GM18858 (cell line): ENCODE measurements around the gene SDHB.

Experiments used
- ATAC-seq: cut with Tn5 transposase; IDR thresholded peaks from one replicate; pipeline ENCODE4 v1.9.1; 2021; ENCODE audit not compliant: unreplicated experiment

The SDHB gene

DNA sequence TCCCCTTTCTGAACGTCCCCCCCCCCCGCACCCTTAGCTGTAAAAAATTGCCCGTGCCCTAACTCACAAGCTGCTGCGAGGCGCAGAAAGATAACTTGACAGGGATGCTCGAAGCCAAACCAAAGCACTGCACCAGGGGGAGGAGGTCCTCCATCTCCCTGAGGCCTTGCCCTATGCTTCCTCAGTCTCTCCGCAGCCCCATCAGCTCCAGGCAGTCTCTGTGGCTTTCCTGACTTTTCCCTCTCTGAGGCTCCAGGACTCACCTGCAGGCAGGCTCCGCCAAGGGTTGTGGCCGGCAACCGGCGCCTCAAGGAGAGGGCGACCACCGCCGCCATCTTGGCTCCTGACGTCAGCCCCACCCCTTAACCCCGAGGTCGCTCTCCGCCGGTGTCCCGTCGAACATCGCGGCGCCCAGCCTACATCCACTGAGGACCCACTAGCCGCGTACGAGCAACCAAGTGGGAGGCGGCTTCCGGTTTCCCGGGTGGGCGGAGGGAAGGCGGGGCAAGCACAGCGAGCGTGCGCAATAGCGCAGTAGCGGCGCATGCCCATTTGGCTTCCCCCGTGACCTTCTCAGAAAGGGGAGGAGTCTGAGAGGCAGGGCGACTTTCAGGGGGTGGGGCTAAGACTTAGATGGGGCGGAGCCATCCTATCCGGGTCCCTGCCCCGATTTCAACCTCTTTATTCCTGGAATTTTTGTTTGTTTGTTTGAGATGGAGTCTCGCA is at the start of gene SDHB:
TSS of gene SDHB (minus strand) at position 348 of the 726 bp plus-strand sequence. CDS start at position 335, 13 bp downstream.
- peak; percentile 92 for ATAC-seq

DNA sequence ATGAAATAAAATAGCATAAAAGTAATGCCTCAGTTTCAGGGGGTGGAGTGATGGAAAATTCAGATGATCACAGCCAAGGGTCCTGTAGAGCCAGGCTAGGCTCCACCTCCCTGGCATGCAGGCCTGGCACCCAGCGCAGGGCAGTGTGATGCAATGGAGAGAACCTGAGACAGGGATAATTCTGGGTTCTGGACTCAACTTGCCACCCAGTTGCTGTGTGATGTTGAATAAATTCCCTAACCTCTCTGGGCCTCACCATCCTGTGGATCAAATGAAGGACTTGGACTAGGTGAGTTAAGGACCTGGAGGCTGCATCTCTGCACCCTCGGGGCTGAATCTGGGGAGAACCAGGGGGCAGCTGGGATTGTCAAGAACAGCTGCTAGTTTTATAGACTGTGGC is 48.4 kb upstream of the SDHB start:
- ATAC-seq, result no peak

DNA sequence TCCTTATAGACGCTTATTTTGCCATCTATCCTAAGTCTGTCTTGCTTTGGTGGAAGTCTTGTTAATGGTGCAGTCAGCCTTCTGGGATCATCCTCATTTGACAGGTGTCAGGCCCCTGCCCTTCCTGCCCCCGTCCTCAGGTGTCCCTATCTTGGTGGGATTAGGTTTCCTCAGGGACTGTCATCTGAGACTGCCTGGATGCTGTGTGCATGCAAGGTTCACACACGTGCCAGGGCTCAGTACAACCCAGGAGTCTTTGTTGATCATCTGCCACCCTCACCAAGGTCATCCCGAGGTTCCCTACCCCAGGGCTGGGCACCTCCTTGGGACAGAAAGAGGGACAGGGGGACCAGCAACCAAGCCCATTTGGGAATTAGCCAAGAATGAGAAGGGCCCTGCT is 47.4 kb upstream of the SDHB start:
- ATAC-seq, result no peak

DNA sequence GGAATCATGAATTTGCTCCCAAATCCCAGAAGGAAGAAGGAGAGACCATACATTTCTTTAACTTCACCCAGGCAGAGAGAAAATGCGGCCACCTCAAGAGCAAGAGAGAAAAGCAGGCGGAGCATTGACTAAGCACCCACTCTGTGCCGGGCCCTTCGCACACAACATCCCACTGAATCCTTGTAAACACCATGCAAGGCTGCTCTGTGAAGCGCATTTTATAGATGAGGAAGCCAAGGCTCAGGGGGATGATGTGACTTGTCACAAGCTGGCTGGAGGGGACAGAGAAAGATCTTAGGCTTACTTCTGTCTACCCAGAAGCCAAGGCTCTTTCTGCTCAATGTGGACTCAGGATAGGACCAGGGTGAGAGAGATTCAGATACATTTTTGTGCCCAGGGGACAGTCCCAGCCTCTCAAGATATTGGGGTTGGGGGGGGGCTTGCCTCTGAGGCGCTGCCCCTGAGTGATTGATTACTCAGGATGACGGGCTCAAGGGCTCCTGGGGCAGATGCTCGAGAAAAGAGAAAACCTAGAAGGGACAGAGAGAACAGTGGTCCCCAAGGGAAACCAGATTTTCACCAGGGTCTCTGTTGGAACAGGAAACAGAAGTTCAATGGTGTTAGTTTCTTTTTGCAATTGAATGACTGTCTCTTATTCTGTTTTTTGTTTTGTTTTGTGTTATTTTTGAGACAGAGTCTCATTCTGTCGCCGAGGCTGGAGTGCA is 45.9 kb upstream of the SDHB start:
- no peak for ATAC-seq

DNA sequence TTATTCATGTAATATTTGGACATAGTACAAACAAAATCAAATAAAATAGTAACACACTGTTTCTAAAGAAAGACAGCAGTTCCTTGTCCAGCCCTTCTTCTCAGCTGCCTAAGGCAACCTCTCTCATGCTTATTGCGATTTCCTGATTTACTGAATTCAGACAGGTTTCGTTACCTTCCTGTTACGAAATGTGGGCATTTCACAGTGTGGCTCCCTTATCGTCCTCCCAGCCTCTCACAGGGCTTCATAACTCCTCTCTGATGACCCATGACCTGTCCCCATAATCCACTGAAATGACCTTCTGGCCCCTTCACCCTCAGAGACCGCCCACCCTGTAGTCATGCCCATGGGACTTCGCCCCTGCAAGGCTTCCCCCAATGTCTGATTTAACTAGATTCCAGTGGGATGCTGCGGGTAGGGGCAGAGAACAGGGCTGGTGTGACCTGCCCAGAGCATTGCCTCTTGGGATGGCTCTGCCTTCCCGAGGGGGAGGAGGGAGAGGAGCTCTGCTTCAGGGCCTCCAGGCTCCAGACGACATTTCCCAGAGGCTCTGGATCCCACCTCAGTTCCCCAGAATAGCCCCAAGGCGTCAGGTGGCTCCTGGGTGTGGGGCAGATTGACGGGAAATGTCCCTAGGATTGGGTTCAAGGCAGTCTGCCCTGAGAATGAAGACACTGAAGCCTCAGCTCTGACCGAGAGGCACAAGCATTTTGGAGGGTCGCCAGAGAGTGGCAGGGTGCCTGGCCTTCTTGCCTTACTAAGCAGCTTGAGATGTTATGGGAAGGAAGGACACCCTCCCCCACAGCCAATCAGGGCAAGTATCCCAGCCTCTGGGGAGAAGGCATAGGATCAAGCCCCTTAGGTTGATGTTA is 44.9 kb upstream of the SDHB start:
- no peak for ATAC-seq

DNA sequence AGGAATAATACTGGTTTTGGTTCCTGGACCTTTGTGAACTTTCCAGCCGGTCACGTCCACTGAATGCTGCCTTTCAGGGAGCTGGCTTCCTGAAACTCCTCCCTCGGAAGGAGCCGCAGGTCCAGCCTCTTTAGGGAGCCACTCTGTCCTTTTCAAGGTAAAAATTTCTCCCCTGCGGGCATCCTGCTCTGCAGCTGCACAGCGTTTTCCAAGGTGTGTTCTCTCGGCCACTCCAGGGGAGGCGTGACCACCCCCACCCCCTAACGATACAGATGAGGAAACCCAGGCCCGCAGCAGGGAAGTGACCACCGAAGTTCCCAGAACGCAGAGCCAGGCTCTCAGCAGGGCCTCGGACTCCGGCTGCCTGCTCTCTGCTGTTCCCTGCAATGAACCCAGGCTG is 44.0 kb upstream of the SDHB start:
- ATAC-seq, result no peak

DNA sequence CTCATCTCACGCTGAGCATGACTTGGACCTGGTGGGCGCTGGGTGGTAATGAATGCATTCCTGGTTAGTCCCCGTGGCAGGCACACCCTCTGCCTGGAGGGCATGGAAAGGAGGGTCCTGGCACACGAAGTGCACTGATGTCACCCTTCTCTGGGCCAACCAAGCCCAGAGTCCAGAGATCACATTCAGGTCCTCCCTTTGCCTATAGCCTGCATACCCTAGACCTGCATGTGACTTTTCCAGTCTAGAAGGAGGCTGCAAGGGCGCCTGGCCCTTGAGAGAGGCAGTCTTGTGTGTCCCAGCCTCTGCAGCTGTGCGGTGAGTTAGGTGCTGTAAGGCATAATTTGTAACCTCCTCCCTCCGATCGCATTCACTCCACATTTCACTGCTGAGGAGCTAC is 43.3 kb upstream of the SDHB start:
- no peak for ATAC-seq

DNA sequence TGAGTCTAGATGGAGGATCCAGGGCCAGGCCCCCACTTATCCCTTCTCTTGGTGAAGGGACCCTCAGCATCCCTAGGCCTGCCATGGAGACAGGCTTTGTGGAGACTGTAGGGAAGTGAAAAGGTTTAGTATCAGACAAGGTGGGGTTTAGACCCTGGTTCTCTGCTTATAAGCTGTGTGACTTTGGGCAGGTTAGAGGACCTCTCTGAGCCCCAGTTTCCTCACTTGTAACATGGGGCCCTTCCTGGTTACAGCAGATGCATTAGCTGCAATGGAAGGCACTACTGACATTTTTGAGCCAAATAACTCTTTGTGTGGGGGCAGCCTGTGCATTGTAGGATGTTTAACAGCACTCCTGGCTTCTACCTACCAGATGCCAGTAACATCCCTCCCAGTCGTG is 42.8 kb upstream of the SDHB start:
- no peak for ATAC-seq

DNA sequence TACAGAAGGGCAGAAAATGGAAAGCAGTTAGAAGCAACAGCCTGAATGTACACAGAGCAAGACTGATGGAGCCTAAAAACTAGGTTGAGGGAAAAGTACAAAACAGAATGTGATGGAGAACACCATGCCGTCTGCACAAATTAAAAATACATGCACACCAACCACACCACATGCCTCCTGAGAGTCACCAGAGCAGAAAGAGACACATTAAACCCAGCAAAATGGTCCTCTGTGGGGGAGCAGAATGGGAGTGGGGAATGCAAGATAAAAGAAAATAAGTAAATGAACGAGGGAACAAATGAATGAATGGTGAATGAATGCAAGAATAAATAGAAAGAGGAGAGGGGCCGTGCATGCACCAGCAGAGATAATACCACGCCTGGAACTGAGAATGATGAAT is 41.3 kb upstream of the SDHB start:
- no peak for ATAC-seq

DNA sequence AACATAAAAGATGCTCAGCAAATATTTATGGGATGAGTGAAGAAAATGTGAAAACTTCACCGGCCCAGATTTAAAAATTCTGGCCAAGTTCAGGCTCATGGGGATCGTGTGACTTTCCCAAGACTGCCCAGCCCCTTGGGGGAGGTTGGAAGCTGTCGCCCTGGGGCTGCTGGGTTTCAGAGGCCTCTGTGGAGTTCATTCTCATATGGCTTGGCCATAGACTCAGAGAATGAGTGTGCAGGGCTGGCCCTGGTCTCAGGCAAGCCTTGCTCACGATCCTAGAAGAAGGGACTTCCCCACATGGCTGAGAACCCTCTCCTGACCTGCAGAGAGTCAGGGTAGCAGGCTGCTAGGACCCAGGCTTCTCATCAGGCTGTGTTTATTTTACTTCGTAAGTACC is 40.8 kb upstream of the SDHB start:
- ATAC-seq, result no peak

DNA sequence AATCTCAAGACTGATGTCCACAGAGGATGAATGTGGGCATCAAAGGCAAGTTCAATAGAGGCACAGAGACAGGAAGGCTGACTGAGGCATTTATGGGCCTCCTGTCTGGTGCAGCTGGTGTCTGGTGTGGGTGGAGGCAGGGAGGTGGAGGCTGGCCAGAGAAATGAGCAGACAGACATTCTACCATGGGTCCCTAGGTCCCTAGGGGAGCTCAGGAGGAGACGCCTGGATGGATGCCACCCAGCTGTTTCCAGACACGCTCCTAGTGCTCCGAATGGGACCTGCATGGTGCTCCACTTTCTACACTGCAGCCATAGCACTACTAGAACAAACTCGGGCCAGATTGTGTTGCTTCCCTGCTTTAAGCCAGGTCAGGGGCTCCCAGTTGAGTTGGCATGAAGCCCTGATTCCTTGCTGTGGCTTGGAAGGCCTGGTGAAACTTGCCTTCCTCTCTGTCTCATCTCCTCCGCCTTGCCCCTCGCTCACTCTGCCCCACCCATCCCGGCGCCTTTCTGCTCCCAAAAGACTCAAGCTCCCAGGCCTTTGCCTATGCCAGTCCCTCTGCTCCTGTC is 40.1 kb upstream of the SDHB start:
- ATAC-seq, result no peak

DNA sequence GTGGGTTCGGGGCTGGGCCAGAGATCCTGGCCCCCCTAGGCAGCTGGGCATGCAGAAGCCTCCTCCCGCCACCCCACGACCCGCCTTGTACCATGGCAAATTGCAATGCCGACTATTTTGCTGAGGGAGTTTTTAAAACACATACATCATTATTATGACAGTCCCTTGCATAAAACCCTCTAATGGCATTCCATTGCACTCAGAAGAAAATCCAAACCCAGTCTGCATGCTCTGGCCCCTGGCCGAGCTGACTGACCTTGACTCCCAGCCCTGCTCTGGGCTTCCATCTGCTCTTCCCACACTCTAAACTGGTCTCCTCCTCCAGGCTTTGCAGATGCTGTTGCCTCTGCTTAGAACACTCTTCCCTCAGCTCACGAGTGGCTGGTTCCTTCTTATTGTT is 37.4 kb upstream of the SDHB start:
- ATAC-seq, result no peak

DNA sequence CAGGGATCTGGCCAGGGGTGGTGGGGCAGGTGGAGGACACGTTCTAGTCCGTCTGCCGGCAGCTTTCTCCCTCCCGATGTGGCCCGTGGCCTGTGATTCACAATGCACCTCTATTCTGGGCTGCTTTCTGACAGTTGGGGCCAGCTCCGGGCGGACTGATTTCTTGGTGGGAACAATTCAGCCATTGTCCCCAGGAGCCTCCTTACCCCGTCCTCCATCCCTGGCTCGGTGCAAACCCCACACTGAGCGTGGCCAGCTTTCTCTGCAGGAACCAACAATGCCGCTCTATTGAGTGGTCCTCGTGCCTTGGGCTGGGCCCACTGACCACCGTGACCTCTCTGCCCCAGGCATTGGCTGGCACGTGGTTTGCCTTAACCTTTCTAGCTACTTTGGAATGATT is 35.7 kb upstream of the SDHB start:
- no peak for ATAC-seq

DNA sequence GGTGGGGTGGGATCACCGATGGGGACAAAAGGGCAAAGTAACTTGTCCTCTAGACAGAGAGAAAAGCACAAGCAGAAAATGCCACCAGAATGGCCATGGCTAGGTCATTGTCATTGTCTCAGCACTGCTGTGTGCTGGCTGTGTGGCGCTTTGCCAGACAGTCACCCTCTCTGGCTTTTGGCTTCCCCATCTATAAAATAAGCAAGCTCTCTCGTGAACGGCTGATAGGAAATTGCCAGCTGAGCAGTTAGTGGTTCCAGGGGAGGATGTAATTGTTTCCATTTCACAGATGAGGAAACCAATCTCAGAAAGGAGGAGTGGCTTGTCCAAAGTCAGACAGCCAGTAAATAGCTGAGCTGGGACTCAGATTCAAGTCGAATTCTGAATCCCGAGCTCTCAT is 32.9 kb upstream of the SDHB start:
- no peak for ATAC-seq

DNA sequence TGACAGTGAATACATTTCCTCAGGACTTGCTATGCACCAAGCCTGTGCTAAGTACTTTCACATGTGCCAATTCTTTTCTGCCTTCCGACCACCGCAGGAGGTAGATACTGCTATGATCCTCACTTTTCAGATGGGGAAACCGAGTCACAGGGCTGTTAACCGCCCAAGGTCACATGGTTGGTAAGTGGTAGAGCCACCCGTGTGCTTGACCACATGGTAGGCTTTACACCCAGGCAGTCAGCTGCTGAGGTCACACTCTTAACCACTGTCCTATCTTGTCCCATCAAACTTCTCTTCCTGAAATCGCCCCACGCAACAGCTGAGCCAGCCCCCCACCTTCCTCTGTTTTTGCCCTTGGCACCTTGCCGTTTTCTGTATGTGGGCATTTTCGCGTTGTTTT is 31.0 kb upstream of the SDHB start:
- no peak for ATAC-seq

DNA sequence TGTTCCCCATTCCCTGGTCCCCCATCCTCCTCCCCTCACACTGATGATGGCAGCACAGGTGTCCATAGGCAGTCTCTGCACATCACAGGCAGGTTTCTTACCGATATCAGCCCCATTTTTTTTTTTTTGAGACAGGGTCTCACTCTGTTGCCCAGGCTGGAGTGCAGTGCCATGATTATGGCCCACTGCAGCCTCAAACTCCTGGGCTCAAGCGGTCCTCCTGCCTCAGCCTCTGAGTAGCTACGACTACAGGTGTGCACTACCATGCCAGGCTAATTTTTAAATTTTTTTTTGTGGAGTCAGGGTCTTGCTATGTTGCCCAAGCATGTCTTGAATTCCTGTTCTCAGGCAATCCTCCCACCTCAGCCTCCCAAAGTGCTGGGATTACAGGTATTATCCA is 28.9 kb upstream of the SDHB start:
- no peak for ATAC-seq

DNA sequence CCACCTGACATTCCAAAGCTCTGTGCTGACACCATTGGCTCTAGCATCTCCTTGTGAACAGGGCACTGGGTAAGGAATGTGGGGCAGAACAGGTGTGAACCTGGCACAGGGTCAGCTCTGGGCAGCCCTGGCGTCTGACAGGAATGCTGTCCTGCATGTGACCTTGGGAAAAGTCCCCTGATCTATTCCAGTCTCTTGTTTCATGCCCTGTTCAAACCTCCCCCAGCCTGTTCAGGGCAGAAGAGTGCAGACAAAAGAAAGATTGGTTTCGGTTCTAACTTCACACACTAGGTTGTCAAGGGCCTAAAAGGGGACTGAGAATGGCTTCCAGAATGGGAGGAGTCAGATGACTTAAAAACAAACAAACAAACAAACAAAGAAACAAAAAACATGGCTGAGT is 27.6 kb upstream of the SDHB start:
- no peak for ATAC-seq

DNA sequence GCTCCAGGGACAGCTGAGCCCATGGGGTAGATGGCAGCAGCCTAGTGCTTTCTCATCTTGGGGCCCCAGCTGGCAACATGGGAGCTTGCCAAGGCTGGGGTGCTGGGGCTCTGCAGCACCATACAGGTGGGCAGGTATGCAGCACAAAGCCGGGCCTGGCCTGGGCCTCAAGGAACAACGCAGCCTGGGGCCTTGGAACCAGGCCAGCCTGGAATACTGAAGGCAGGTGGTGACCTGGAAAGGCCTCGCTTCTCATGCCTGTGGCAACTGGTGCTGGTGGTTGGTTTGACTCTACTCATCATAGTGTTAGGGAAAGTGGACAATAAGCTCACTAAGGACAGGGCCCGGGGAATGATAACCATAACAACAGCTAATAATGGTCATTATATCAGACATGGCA is 27.0 kb upstream of the SDHB start:
- ATAC-seq, result no peak

DNA sequence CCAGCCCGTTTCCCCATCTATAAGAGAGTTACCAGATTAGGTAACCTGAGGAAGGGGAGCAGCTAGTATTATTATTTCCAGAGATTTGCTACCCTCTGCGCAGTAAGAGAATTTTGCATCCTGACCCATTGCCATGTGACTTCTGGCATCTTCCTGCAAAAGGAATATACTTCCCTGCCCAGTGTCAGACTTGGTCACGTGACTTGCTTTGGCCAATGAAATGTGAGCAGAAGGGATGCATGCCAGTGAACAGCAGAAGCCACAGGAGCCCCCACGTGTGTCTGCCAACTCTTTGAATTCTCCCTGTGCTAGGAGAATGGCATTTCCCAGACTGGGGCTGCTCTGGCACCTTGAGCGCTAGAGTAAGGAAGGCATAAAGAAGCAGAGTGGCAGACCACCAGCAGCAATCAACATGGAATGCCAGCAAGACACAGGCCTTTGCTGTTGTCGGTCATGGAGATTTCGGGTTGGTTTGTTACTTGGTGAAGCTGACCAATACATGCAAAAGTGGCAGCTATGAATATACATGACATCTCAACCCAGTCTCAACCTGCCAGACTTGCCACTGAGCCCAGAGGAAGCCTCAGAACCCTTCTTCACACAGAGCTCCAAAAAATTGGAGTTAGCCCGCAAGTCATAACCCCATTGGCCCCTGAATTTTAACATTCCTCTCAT is 26.4 kb upstream of the SDHB start:
- ATAC-seq, result no peak

DNA sequence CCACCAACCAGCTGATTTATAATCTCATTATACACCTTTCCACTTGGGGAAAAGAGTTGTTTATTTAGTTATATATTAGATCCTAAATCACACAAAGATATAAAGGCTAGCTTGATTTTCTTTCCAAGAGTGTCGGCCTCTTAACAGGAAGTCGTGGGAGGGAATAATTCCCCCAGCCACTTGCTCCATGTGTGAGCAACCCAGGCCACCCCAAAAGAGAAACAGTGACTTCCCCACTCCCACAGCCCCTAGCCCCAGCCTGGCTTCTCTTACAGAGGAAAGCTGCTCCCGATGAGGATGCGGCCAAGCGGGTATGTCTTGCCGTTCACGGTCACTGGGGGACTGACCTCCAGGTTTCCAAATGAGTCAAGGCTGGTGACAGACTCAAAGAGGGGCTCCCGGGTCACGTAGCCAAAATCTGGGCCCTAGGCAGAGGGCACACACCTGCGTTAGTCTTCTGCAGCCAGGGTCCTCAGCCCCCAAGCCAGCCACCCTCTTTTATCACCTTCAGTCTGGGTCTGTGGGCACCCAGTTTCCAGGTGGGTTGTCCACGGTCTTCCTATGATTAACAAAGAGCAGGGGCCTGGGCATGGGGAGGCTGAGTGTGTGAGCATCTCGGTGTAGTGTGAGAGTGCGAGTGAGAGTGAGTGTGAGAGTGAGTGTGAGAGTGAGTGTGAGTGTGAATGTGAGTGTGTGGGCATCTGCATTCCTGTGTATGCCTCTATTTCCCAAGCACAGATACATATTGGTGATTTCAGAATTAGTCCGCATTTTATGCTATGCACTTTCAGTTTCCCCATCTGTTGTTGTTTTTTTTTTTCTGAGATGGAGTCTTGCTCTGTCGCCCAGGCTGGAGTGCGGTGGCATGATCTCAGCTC is 25.4 kb upstream of the SDHB start:
- ATAC-seq, result no peak
